ENCODE measurements around the gene MRPL48.
"Not testable (repeated sequence)": the region's sequence is repeated elsewhere in the genome, so short reads cannot be mapped to it uniquely, and the experiment has no call there.

MRPL48 gene

DNA sequence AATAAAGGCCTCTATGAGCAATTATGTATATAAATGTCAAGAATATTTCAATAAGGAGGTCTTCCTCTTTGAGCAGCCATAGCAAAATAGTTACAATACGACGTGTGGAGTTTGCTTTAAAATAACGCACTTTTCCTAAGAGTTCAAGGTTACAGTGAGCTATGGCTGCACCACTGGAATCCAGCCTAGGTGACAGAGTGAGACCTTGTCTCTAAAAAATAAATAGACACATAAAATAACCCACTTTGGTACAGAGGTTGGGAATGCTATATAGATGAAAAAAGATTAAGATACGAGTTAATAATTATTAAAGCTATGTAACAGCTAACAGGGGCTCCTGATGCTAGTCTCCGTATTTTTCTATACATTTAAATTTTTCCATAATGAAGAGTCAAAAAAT, 39.4 kb upstream of the MRPL48 start:
- DNase-seq: no peak
- H3K4me2 ChIP-seq (ENCODE audit: low read length): no peak overlapping the region
- WGBS (ENCODE audit: extremely low coverage, insufficient coverage, insufficient read length): no CpG with 5 or more reads among the region's 5 CpGs
- H3K79me1 ChIP-seq (ENCODE audit: low read length): peaks cover 2% of the 10 kb centered on the region
- no peak overlapping the region for H3K18ac ChIP-seq (ENCODE audit: low read length)
- no peak overlapping the region for H2BK120ac ChIP-seq (ENCODE audit: insufficient read depth, low read length, poor library complexity)
- H4K91ac ChIP-seq (ENCODE audit: low read depth, low read length): no peak overlapping the region
- no peaks in the 10 kb centered on the region for H3K9me3 ChIP-seq (ENCODE audit: insufficient read depth, low read depth, low read length)
- no peak overlapping the region for H2BK12ac ChIP-seq (ENCODE audit: low read length)
- no peak overlapping the region for H3K14ac ChIP-seq (ENCODE audit: low read length)
- no peak overlapping the region for H2AFZ ChIP-seq (ENCODE audit: insufficient read depth, low read length, poor library complexity)
- no peak overlapping the region for H3K23ac ChIP-seq (ENCODE audit: low read length)
- peak overlapping the region; percentile 33 for H3K4ac ChIP-seq (ENCODE audit: low read depth, low read length)
- H3K79me2 ChIP-seq (ENCODE audit: control insufficient read depth, insufficient read depth, low read length, poor library complexity): peaks cover 22% of the 10 kb centered on the region
- no peak overlapping the region for H3K4me3 ChIP-seq (ENCODE audit: low read depth, low read length)
- H3K4me1 ChIP-seq (ENCODE audit: control insufficient read depth in 1 of 2, insufficient read depth in 2 of 2, low read length in 2 of 2): peaks cover 5 to 11% of the 10 kb centered on the region in 2 experiments
- H3K27me3 ChIP-seq (ENCODE audit: insufficient read depth, low read length): no peaks in the 10 kb centered on the region
- H2AK5ac ChIP-seq (ENCODE audit: low read length): no peak overlapping the region
- no peak overlapping the region for H4K12ac ChIP-seq (ENCODE audit: low read depth, low read length)
- no peak overlapping the region for H4K8ac ChIP-seq (ENCODE audit: low read depth, low read length)
- no peak overlapping the region for H3K9ac ChIP-seq (ENCODE audit: low read length)
- no peak overlapping the region for H2BK5ac ChIP-seq (ENCODE audit: low read depth, low read length, poor library complexity)
- no peak overlapping the region for H3K27ac ChIP-seq (ENCODE audit: low read depth, low read length)
- H3K36me3 ChIP-seq (ENCODE audit: control insufficient read depth in 1 of 2, insufficient read depth in 2 of 2, low read length in 2 of 2): no peaks in the 10 kb centered on the region

DNA sequence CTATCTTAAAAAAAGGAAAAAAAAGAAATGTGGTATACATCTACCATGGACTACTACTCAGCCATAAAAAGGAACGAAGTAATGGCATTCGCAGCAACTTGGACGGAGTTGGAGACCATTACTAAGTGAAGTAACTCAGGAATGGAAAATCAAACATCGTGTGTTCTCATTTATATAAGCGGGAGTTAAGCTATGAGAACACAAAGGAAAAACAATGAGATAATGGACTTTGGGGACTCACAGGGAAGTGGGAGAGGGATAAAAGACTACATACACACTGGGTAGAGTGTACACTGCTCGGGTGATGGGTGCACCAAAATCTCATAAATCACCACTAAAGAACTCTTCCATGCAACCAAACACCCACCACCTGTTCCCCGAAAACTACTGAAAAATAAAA, 38.6 kb upstream of the MRPL48 start:
- H2AK5ac ChIP-seq (ENCODE audit: low read length): no peak overlapping the region
- WGBS (ENCODE audit: extremely low coverage, insufficient coverage, insufficient read length): no CpG with 5 or more reads among the region's 7 CpGs
- no peaks in the 10 kb centered on the region for H3K36me3 ChIP-seq (ENCODE audit: control insufficient read depth in 1 of 2, insufficient read depth in 2 of 2, low read length in 2 of 2)
- no peak for DNase-seq
- no peak overlapping the region for H3K9ac ChIP-seq (ENCODE audit: low read length)
- no peak overlapping the region for H3K18ac ChIP-seq (ENCODE audit: low read length)
- H3K23ac ChIP-seq (ENCODE audit: low read length): no peak overlapping the region
- H3K79me1 ChIP-seq (ENCODE audit: low read length): peaks cover 2% of the 10 kb centered on the region
- no peak overlapping the region for H4K12ac ChIP-seq (ENCODE audit: low read depth, low read length)
- no peak overlapping the region for H2BK120ac ChIP-seq (ENCODE audit: insufficient read depth, low read length, poor library complexity)
- no peak overlapping the region for H3K4me2 ChIP-seq (ENCODE audit: low read length)
- H2BK12ac ChIP-seq (ENCODE audit: low read length): no peak overlapping the region
- no peak overlapping the region for H2BK5ac ChIP-seq (ENCODE audit: low read depth, low read length, poor library complexity)
- H3K27me3 ChIP-seq (ENCODE audit: insufficient read depth, low read length): no peaks in the 10 kb centered on the region
- H3K79me2 ChIP-seq (ENCODE audit: control insufficient read depth, insufficient read depth, low read length, poor library complexity): peaks cover 20% of the 10 kb centered on the region
- H4K91ac ChIP-seq (ENCODE audit: low read depth, low read length): no peak overlapping the region
- H3K14ac ChIP-seq (ENCODE audit: low read length): no peak overlapping the region
- no peak overlapping the region for H3K27ac ChIP-seq (ENCODE audit: low read depth, low read length)
- no peak overlapping the region for H4K8ac ChIP-seq (ENCODE audit: low read depth, low read length)
- no peak overlapping the region for H3K4me3 ChIP-seq (ENCODE audit: low read depth, low read length)
- peaks cover 5 to 12% of the 10 kb centered on the region in 2 experiments for H3K4me1 ChIP-seq (ENCODE audit: control insufficient read depth in 1 of 2, insufficient read depth in 2 of 2, low read length in 2 of 2)
- no peaks in the 10 kb centered on the region for H3K9me3 ChIP-seq (ENCODE audit: insufficient read depth, low read depth, low read length)
- H2AFZ ChIP-seq (ENCODE audit: insufficient read depth, low read length, poor library complexity): no peak overlapping the region
- peak overlapping the region; percentile 87 for H3K4ac ChIP-seq (ENCODE audit: low read depth, low read length)

DNA sequence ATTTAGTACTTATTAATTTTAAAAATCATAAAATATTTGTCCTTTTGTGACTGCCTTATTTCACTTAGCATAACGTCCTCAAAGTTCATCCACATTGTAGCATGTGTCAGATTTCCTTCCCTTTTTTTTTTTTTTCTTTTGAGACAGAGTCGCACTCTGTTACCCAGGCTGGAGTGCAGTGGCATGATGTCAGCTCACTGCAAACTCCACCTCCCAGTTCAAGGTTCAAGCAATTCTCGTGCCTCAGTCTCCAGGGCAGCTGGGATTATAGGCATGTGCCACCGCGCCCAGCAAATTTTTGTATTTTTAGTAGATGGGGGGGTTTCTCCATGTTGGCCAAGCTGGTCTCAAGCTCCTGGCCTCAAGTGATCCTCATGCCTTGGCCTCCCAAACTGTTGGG, 37.4 kb upstream of the MRPL48 start:
- no peak overlapping the region for H2AK5ac ChIP-seq (ENCODE audit: low read length)
- H3K79me2 ChIP-seq (ENCODE audit: control insufficient read depth, insufficient read depth, low read length, poor library complexity): peaks cover 19% of the 10 kb centered on the region
- no peak overlapping the region for H3K27ac ChIP-seq (ENCODE audit: low read depth, low read length)
- H3K79me1 ChIP-seq (ENCODE audit: low read length): peaks cover 2% of the 10 kb centered on the region
- no peak overlapping the region for H2BK12ac ChIP-seq (ENCODE audit: low read length)
- no peak overlapping the region for H3K14ac ChIP-seq (ENCODE audit: low read length)
- no peak overlapping the region for H2BK5ac ChIP-seq (ENCODE audit: low read depth, low read length, poor library complexity)
- H3K4me3 ChIP-seq (ENCODE audit: low read depth, low read length): no peak overlapping the region
- H3K27me3 ChIP-seq (ENCODE audit: insufficient read depth, low read length): no peaks in the 10 kb centered on the region
- DNase-seq: peak in 1 of 2 donors; percentile 21
- no CpG with 5 or more reads among the region's 5 CpGs for WGBS (ENCODE audit: extremely low coverage, insufficient coverage, insufficient read length)
- H3K23ac ChIP-seq (ENCODE audit: low read length): no peak overlapping the region
- no peak overlapping the region for H3K18ac ChIP-seq (ENCODE audit: low read length)
- peaks cover 5 to 12% of the 10 kb centered on the region in 2 experiments for H3K4me1 ChIP-seq (ENCODE audit: control insufficient read depth in 1 of 2, insufficient read depth in 2 of 2, low read length in 2 of 2)
- no peaks in the 10 kb centered on the region for H3K9me3 ChIP-seq (ENCODE audit: insufficient read depth, low read depth, low read length)
- H2AFZ ChIP-seq (ENCODE audit: insufficient read depth, low read length, poor library complexity): no peak overlapping the region
- H4K8ac ChIP-seq (ENCODE audit: low read depth, low read length): no peak overlapping the region
- no peak overlapping the region for H2BK120ac ChIP-seq (ENCODE audit: insufficient read depth, low read length, poor library complexity)
- H3K9ac ChIP-seq (ENCODE audit: low read length): no peak overlapping the region
- peaks cover 0 to 3% of the 10 kb centered on the region in 2 experiments for H3K36me3 ChIP-seq (ENCODE audit: control insufficient read depth in 1 of 2, insufficient read depth in 2 of 2, low read length in 2 of 2)
- no peak overlapping the region for H4K12ac ChIP-seq (ENCODE audit: low read depth, low read length)
- H4K91ac ChIP-seq (ENCODE audit: low read depth, low read length): no peak overlapping the region
- no peak overlapping the region for H3K4me2 ChIP-seq (ENCODE audit: low read length)
- peak overlapping the region; percentile 48 for H3K4ac ChIP-seq (ENCODE audit: low read depth, low read length)

DNA sequence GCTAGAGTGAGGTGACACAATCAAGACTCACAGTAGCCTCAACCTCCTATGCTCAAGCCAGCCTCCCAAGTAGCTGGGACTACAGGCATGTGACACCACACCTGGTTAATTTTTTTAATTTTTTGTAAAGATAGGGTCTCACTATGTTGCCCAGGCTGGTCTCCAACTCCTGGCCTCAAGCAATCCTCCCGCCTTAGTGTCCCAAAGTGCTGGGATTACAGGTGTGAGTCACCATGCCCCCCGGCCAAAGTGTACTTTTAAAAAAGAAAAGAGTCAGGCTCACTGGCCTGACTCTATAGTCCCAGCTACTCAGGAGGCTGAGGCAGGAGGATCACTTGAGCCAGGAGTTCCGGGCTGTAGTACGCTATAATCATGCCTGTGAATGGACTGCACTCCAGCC, 36.8 kb upstream of the MRPL48 start:
- DNase-seq: peak; percentile 87 to 97
- Histone ChIP-seq H3K79me2 (ENCODE audit: control insufficient read depth, insufficient read depth, low read length, poor library complexity) (peaks cover 22% of the 10 kb centered on the region), H3K4me1 (ENCODE audit: control insufficient read depth in 1 of 2, insufficient read depth in 2 of 2, low read length in 2 of 2) (peaks cover 5 to 12% of the 10 kb centered on the region in 2 experiments), H3K4ac (ENCODE audit: low read depth, low read length) (peak overlapping the region; percentile 48)
- H3K27ac ChIP-seq (ENCODE audit: low read depth, low read length); H4K12ac ChIP-seq (ENCODE audit: low read depth, low read length); H3K27me3 ChIP-seq (ENCODE audit: insufficient read depth, low read length); H3K9me3 ChIP-seq (ENCODE audit: insufficient read depth, low read depth, low read length); H3K4me2 ChIP-seq (ENCODE audit: low read length); H3K23ac ChIP-seq (ENCODE audit: low read length); H2BK12ac ChIP-seq (ENCODE audit: low read length); H3K4me3 ChIP-seq (ENCODE audit: low read depth, low read length); H3K14ac ChIP-seq (ENCODE audit: low read length); H3K9ac ChIP-seq (ENCODE audit: low read length); H3K36me3 ChIP-seq (ENCODE audit: control insufficient read depth in 1 of 2, insufficient read depth in 2 of 2, low read length in 2 of 2); H2BK5ac ChIP-seq (ENCODE audit: low read depth, low read length, poor library complexity); H3K79me1 ChIP-seq (ENCODE audit: low read length); H4K8ac ChIP-seq (ENCODE audit: low read depth, low read length); H2AFZ ChIP-seq (ENCODE audit: insufficient read depth, low read length, poor library complexity); H2BK120ac ChIP-seq (ENCODE audit: insufficient read depth, low read length, poor library complexity); H3K18ac ChIP-seq (ENCODE audit: low read length); H2AK5ac ChIP-seq (ENCODE audit: low read length); H4K91ac ChIP-seq (ENCODE audit: low read depth, low read length): not testable (repeated sequence)
- WGBS (ENCODE audit: extremely low coverage, insufficient coverage, insufficient read length): no CpG with 5 or more reads among the region's 4 CpGs

Measured in trophoblast cell (in vitro differentiated cells and primary cell).